ENCODE data around the gene TCERG1L.
A peak's percentile ranks its signal among the peaks of the same experiment; 100 is the strongest.

TCERG1L gene

GRCh38 chr10:131207176-131207575 is 104.3 kb downstream of the TCERG1L start:
- ATAC-seq = no peak
- DNase-seq = no peak

GRCh38 chr10:131206111-131206995 is 105.2 kb downstream of the TCERG1L start:
- DNase-seq (no peak), ATAC-seq (no peak)

GRCh38 chr10:131205556-131205955 is 106.0 kb downstream of the TCERG1L start:
- ATAC-seq (no peak), DNase-seq (no peak)

GRCh38 chr10:131204406-131205152 is 106.9 kb downstream of the TCERG1L start:
- ATAC-seq (no peak), DNase-seq (no peak)

- DNase-seq (no peak), ATAC-seq (no peak)
Observed at GRCh38 chr10:131203456-131204357, 107.8 kb downstream of the TCERG1L start.

GRCh38 chr10:131202990-131203389 is 108.5 kb downstream of the TCERG1L start:
- DNase-seq = no peak
- no peak for ATAC-seq

- ATAC-seq (no peak), DNase-seq (no peak)
Observed at GRCh38 chr10:131201741-131202515, 109.6 kb downstream of the TCERG1L start.

- no peak for ATAC-seq
Observed at GRCh38 chr10:131200856-131201470, 110.6 kb downstream of the TCERG1L start.

GRCh38 chr10:131199646-131200045 is 111.9 kb downstream of the TCERG1L start:
- DNase-seq (no peak), ATAC-seq (no peak)

More at GRCh38 chr10:131200856-131201470, 110.6 kb downstream of the TCERG1L start:
- no peak for DNase-seq

- DNase-seq (no peak), ATAC-seq (peak; percentile 19)
Observed at GRCh38 chr10:131198843-131199242, 112.7 kb downstream of the TCERG1L start.

GRCh38 chr10:131198401-131198800 is 113.1 kb downstream of the TCERG1L start:
- no peak for ATAC-seq
- no peak for DNase-seq

- ATAC-seq = no peak
- no peak for DNase-seq
Observed at GRCh38 chr10:131196176-131196885, 115.2 kb downstream of the TCERG1L start.

- DNase-seq (no peak), ATAC-seq (no peak)
Observed at GRCh38 chr10:131195558-131196159, 115.9 kb downstream of the TCERG1L start.

GRCh38 chr10:131195116-131195515 is 116.4 kb downstream of the TCERG1L start:
- DNase-seq = no peak
- no peak for ATAC-seq

GRCh38 chr10:131193923-131194322 is 117.6 kb downstream of the TCERG1L start:
- ATAC-seq = no peak
- no peak for DNase-seq

- DNase-seq = no peak
- ATAC-seq = no peak
Observed at GRCh38 chr10:131188494-131188893, 123.0 kb downstream of the TCERG1L start.

- DNase-seq (no peak), ATAC-seq (no peak)
Observed at GRCh38 chr10:131187926-131188325, 123.6 kb downstream of the TCERG1L start.

- ATAC-seq (no peak), DNase-seq (no peak)
Observed at GRCh38 chr10:131187274-131187673, 124.2 kb downstream of the TCERG1L start.

- DNase-seq = no peak
- no peak for ATAC-seq
Observed at GRCh38 chr10:131186547-131187253, 124.8 kb downstream of the TCERG1L start.

Data from stimulated activated naive CD8-positive, alpha-beta T cell treated with anti-CD3 and anti-CD28 coated beads, Interleukin-15, Interleukin-2, amounts not matched to agents 100 U/mL and 50 U/mL, for 24 hours (primary cell).